ENCODE measurements around the gene PDIA4. TPM values are rescaled to one million over a fixed set of nuclear protein-coding genes. Genes with fewer than 3 reads are reported as not detected.
A peak's percentile ranks its signal among the peaks of the same experiment; 100 is the strongest.

Gene PDIA4
- total RNA-seq, 1 donor from 2014 or later: 69.5 TPM

DNA sequence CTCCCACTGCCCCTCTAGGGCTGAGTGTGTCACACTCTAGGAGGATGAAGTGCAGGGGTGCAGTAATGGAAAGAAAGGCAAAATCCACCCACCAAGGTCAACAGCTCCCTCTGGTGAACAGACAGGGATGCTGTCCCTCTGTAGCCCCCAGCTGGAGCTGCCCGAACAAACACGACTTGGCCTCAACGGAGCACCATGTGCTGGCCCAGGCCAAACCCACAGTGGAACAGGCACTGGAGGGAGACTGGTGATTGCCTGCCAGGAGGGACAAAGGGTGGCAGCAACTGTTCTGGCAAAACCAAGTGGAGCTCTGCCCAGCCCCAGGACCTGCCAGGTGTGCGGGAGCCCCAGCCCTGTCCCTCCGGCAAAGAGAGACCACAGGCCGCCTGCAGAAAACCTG lies 20.7 kb downstream of the PDIA4 start:
- H3K27me3 ChIP-seq: no peaks in the 10 kb centered on the region
- no peaks in the 10 kb centered on the region for H3K4me1 ChIP-seq
- H3K4me3 ChIP-seq: no peak overlapping the region
- H3K27ac ChIP-seq: no peak overlapping the region
- intact Hi-C loops (cut with DNase I): loop anchor here (10.0 kb wide), 1 partner anchor 57 kb away; no protein-coding TSS in a partner anchor
- no peak for TF ChIP-seq POLR2AphosphoS5 (IDR thresholded peaks at IDR 0.05; ENCODE audit: insufficient read depth in 1 of 2, low read depth in 1 of 2)
- TF ChIP-seq POLR2A (IDR thresholded peaks at IDR 0.05): no peak
- no peak for TF ChIP-seq CTCF (IDR thresholded peaks at IDR 0.05)
- no peak for DNase-seq (ENCODE audit: extremely low spot score in 2 of 2)
- H3K36me3 ChIP-seq: peaks cover 0 to 57% of the 10 kb centered on the region in 2 donors
- no peaks in the 10 kb centered on the region for H3K9me3 ChIP-seq

- TF ChIP-seq POLR2AphosphoS5 (IDR thresholded peaks at IDR 0.05; ENCODE audit: insufficient read depth in 1 of 2, low read depth in 1 of 2) (no peak), POLR2A (IDR thresholded peaks at IDR 0.05) (no peak), CTCF (IDR thresholded peaks at IDR 0.05) (no peak)
- H3K27me3 ChIP-seq: no peaks in the 10 kb centered on the region
- peaks cover 0 to 54% of the 10 kb centered on the region in 2 donors for H3K36me3 ChIP-seq
- H3K4me1 ChIP-seq: no peaks in the 10 kb centered on the region
- H3K27ac ChIP-seq: no peak overlapping the region
- H3K4me3 ChIP-seq: no peak overlapping the region
- H3K9me3 ChIP-seq: no peaks in the 10 kb centered on the region
- intact Hi-C loops (cut with DNase I): loop anchor here (10.0 kb wide), 1 partner anchor 58 kb away; no protein-coding TSS in a partner anchor
- no peak for DNase-seq (ENCODE audit: extremely low spot score in 2 of 2)
Measured at GRCh38 chr7:149007146-149007545, 21.2 kb downstream of the PDIA4 start.

- Histone ChIP-seq H3K27me3 (no peaks in the 10 kb centered on the region), H3K36me3 (peaks cover 0 to 46% of the 10 kb centered on the region in 2 donors), H3K4me3 (no peak overlapping the region), H3K4me1 (no peaks in the 10 kb centered on the region), H3K9me3 (no peaks in the 10 kb centered on the region), H3K27ac (no peak overlapping the region)
- TF ChIP-seq CTCF (IDR thresholded peaks at IDR 0.05) (no peak), POLR2A (IDR thresholded peaks at IDR 0.05) (no peak), POLR2AphosphoS5 (IDR thresholded peaks at IDR 0.05; ENCODE audit: insufficient read depth in 1 of 2, low read depth in 1 of 2) (no peak)
- intact Hi-C loops (cut with DNase I): loop anchor here (10.0 kb wide), 1 partner anchor 58 kb away; no protein-coding TSS in a partner anchor
- DNase-seq (ENCODE audit: extremely low spot score in 2 of 2): no peak
Measured at GRCh38 chr7:149006345-149006725, 22.0 kb downstream of the PDIA4 start.

GRCh38 chr7:149005427-149006344 lies 22.6 kb downstream of the PDIA4 start:
- Histone ChIP-seq H3K27me3 (no peaks in the 10 kb centered on the region), H3K36me3 (peaks cover 0 to 40% of the 10 kb centered on the region in 2 donors), H3K27ac (no peak overlapping the region), H3K9me3 (no peaks in the 10 kb centered on the region), H3K4me3 (no peak overlapping the region), H3K4me1 (no peaks in the 10 kb centered on the region)
- peak; percentile 87 to 92 (median 89) for TF ChIP-seq CTCF (IDR thresholded peaks at IDR 0.05)
- TF ChIP-seq POLR2AphosphoS5 (IDR thresholded peaks at IDR 0.05; ENCODE audit: insufficient read depth in 1 of 2, low read depth in 1 of 2): peak; percentile 14 to 27
- TF ChIP-seq POLR2A (IDR thresholded peaks at IDR 0.05): no peak
- intact Hi-C loops (cut with DNase I): loop anchor here (10.0 kb wide), 1 partner anchor 59 kb away; no protein-coding TSS in a partner anchor
- DNase-seq (ENCODE audit: extremely low spot score in 2 of 2): no peak

Data from vagina (tissue), 2 donors.